Measurements from ENCODE around the gene KIF21B.
A peak's percentile ranks its signal among the peaks of the same experiment; 100 is the strongest.

Gene KIF21B

DNA sequence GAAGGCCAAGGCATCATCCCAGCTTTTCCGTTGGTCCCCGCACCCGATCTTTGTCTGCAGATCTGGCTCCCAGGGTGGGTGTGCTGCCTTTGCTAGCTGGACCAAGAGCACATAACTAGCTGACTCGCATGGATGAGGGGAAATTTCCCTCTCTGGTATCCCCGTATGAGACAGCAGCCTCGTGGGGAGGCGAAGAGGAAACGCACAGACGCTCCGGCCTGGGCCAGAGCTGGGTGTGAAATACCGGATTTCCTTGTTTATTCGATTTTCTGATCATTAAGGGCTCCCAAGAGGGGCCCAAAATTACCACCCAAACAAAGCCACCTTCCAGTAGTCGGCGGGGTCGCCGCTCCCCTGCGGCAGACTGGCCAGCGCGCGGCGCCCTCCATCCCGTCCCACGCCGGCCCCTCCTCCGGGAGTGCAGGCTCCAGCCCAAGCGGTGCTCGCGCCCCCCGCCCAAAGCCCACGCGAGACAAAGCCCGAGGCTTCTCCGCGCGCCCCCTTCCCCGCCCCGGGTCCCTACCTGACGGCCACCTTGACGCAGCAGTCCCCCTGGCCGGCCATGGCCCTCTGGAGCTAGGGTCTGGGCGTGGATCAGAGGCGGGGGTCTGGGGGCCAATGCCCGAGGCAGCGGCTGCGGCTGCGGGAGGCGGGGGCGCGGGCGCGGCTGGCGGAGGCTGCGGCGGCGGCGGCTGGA lies 546 bp downstream of the KIF21B start:
- DNase-seq: peak; percentile 75
- H3K4me3 ChIP-seq (ENCODE audit: low read depth, low read length): peak overlapping the region; percentile 70
- H3K9me3 ChIP-seq (ENCODE audit: severe bottlenecking): no peaks in the 10 kb centered on the region
- H3K27ac ChIP-seq: peak overlapping the region; percentile 98
- no peaks in the 10 kb centered on the region for H3K27me3 ChIP-seq (ENCODE audit: insufficient read depth, low read depth, severe bottlenecking)
- peaks cover 30% of the 10 kb centered on the region for H3K36me3 ChIP-seq
- TF ChIP-seq, protein P1, sequence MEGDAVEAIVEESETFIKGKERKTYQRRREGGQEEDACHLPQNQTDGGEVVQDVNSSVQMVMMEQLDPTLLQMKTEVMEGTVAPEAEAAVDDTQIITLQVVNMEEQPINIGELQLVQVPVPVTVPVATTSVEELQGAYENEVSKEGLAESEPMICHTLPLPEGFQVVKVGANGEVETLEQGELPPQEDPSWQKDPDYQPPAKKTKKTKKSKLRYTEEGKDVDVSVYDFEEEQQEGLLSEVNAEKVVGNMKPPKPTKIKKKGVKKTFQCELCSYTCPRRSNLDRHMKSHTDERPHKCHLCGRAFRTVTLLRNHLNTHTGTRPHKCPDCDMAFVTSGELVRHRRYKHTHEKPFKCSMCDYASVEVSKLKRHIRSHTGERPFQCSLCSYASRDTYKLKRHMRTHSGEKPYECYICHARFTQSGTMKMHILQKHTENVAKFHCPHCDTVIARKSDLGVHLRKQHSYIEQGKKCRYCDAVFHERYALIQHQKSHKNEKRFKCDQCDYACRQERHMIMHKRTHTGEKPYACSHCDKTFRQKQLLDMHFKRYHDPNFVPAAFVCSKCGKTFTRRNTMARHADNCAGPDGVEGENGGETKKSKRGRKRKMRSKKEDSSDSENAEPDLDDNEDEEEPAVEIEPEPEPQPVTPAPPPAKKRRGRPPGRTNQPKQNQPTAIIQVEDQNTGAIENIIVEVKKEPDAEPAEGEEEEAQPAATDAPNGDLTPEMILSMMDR (IDR thresholded peaks at IDR 0.05; ENCODE audit: low read depth, low read length): peak; percentile 64

DNA sequence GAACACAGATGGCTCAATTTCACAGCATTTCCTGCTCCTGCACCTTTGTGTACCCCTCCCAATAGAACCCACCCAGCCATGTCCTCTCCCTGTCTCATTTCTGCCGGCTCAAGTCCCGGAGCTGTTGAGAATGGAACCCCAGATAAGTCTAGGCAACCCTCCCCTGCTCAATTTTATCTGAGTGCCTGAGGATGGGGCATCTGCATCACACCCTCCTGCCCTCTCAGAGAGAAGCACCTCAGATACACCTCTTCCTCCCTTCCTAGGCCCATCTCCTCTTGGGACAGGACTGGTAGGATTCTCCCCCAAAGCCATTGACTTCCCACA lies 1.1 kb downstream of the KIF21B start:
- peak overlapping the region; percentile 98 for H3K27ac ChIP-seq

DNA sequence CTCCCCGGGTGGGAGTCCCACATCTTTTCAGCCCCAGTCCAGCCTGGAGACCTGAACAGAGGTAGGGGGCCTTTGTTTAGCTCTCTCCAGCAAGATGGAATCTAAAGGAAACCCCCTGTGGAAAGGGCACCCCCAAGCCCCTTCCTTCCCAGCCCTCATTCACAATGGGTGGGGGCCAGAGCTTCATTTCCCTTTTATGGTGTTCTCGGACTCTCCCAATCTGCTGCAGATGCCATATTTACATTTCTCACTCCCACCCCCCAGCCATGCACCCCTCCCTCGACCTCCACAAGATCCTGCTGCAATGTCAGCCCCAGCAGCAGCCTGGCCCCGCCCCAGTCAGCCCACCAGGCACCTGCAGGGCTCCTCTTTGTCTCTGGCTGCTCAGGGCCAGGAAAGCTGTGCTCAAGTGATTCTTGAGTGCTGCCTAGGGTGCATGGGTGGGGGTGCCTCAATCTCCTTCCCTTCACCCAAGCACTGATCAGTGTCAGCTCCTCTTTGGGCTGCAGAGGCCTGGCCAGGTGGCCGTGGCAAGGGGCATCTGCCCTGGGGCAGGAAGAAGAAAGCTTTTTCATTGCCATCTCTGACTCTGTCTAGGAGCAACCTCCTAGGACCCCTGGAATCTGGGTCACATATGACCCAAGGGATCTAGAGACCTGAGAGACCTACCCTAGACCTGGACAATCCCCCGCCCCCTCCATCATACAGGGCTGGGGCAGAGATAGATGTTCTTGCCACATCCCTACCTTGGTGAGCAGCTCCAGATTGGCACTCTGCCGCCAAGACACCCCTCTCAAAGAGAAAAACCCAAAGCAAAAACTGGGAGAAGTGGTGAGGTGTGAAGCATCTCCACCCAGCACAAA lies 1.7 kb downstream of the KIF21B start:
- no peaks in the 10 kb centered on the region for H3K9me3 ChIP-seq (ENCODE audit: severe bottlenecking)
- TF ChIP-seq, protein P1 (IDR thresholded peaks at IDR 0.05; ENCODE audit: low read depth, low read length): no peak
- H3K4me3 ChIP-seq (ENCODE audit: low read depth, low read length): peak overlapping the region; percentile 70
- H3K36me3 ChIP-seq: peaks cover 27% of the 10 kb centered on the region
- peak overlapping the region; percentile 98 for H3K27ac ChIP-seq
- peak; percentile 83 for DNase-seq
- no peaks in the 10 kb centered on the region for H3K27me3 ChIP-seq (ENCODE audit: insufficient read depth, low read depth, severe bottlenecking)

More for the DNA sequence above, 1.1 kb downstream of the KIF21B start:
- H3K4me3 ChIP-seq (ENCODE audit: low read depth, low read length): peak overlapping the region; percentile 70
- H3K9me3 ChIP-seq (ENCODE audit: severe bottlenecking): no peaks in the 10 kb centered on the region
- peaks cover 31% of the 10 kb centered on the region for H3K36me3 ChIP-seq
- H3K27me3 ChIP-seq (ENCODE audit: insufficient read depth, low read depth, severe bottlenecking): no peaks in the 10 kb centered on the region
- DNase-seq: no peak
- TF ChIP-seq, protein P1 (IDR thresholded peaks at IDR 0.05; ENCODE audit: low read depth, low read length): no peak

DNA sequence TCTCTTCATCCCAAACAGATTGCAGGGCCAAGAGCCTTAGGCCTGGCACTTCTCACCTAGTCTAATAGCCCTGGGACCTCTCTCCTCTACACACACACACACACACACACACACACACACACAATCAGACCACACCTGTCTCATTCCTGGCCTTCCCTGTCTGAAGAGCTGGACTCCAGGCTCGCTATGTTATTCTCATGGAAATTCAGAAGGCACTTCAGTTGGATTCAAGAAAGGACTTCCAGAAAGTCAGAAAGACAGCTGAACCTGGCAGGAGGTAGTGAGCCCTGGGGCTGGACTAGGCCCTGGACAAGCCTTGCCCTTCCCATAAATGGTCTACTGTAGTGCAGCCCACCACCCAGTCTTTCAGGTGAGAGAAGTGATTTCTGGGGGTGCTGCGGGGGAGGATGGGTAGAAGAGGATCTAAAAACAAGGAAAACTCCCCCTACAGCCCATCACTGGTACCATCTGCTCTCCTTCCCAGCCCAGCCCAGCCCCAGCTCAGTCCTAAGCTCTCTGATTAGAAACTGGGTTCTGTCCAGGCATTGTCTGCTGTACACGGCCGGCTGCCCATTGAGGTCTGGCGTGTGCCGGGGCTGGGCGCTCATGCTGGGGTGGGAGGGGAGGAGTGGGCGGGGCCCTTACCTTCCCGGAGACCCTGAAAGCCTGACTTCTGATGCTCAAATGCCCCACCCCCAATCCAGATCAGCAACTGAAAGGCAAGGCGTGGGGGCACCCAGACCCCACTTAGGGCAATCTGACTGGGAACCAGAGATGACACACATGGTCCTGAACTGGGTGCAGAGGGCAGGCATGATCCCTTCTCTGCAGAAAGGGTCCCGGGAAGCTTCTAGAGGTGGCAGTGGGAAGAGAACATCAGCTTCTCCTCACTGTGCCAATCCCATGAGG lies 2.5 kb downstream of the KIF21B start:
- TF ChIP-seq, protein P1 (IDR thresholded peaks at IDR 0.05; ENCODE audit: low read depth, low read length): peak; percentile 88
- Histone ChIP-seq H3K27ac (peak overlapping the region; percentile 98), H3K36me3 (peaks cover 30% of the 10 kb centered on the region), H3K9me3 (ENCODE audit: severe bottlenecking) (no peaks in the 10 kb centered on the region), H3K4me3 (ENCODE audit: low read depth, low read length) (peak overlapping the region; percentile 70), H3K27me3 (ENCODE audit: insufficient read depth, low read depth, severe bottlenecking) (no peaks in the 10 kb centered on the region)
- DNase-seq: peak; percentile 100

DNA sequence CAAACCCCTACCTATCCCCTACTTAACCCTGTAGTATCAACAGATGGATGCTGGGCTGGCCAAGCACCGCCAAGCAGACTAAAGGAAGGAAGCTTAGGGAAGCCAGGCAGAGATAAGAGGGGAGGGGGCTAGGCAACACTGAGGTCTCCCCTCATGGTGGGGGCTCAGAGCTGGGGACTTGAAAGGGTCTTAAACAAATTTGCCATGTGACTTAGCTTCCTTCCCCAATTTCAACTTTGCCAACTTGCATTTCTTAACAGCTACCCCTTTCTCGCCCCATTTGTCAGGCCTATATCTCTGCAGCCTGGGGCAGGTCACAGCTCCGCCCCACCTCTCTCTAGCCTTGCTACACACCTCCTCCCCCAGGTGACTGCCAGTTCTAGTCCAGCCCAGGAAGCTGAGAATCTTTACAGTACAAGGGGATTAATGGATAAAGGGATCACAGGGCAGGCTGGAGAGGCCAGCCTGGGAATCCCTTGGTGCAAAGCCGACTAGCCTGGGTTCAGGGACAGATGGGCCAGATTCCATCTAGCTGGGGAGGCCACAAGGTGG lies 3.4 kb downstream of the KIF21B start:
- Histone ChIP-seq H3K9me3 (ENCODE audit: severe bottlenecking) (no peaks in the 10 kb centered on the region), H3K27me3 (ENCODE audit: insufficient read depth, low read depth, severe bottlenecking) (no peaks in the 10 kb centered on the region), H3K4me3 (ENCODE audit: low read depth, low read length) (peak overlapping the region; percentile 28), H3K27ac (peak overlapping the region; percentile 98), H3K36me3 (peaks cover 29% of the 10 kb centered on the region)
- DNase-seq: peak; percentile 100
- TF ChIP-seq, protein P1 (IDR thresholded peaks at IDR 0.05; ENCODE audit: low read depth, low read length): peak; percentile 41; the same call in 1 of the 2 replicates
